Neural cell (in vitro differentiated cells): ENCODE measurements around the gene IL17REL. TPM values are rescaled to one million over a fixed set of nuclear protein-coding genes. Genes with fewer than 3 reads are reported as not detected.

Experiments
- H2AFZ ChIP-seq: fragments of 200-600, 300-800 bp; sonication (generic), shearing (Covaris generic); 2 replicates; pipeline ENCODE4 v1.6.0; 2014; ENCODE audit warnings: low read depth, mild to moderate bottlenecking, antibody characterized with exemption, low read length, moderate library complexity
- H3F3A ChIP-seq: fragments of 200-600 bp; shearing (Covaris generic); 2 replicates; pipeline ENCODE4 v1.6.1; 2016; ENCODE audit warnings: mild to moderate bottlenecking, moderate library complexity, mixed read lengths, antibody characterized with exemption, low read length; ENCODE audit not compliant: insufficient read depth, poor library complexity, severe bottlenecking
- H3K27ac ChIP-seq: fragments of 200-600, 300-800 bp; sonication (generic), shearing (Covaris generic); 2 replicates; pipeline ENCODE4 v1.5.1; 2014; ENCODE audit warnings: mild to moderate bottlenecking, low read length, moderate library complexity
- H3K27me3 ChIP-seq: fragments of 300-800, 200-600 bp; sonication (generic), shearing (Covaris generic); 2 replicates; pipeline ENCODE4 v1.6.0; 2014; ENCODE audit warnings: mild to moderate bottlenecking, low read depth, low read length, moderate library complexity; ENCODE audit not compliant: insufficient read depth
- H3K36me3 ChIP-seq: fragments of 300-800, 200-600 bp; sonication (generic), shearing (Covaris generic); 2 replicates; pipeline ENCODE4 v1.5.1; 2014; ENCODE audit warnings: mild to moderate bottlenecking, antibody characterized with exemption, low read length, moderate library complexity; ENCODE audit not compliant: insufficient read depth
- H3K4me2 ChIP-seq: fragments of 300-800, 200-600 bp; sonication (generic), shearing (Covaris generic); 2 replicates; pipeline ENCODE4 v1.6.0; 2014; ENCODE audit warnings: mild to moderate bottlenecking, low read length
- H3K4me3 ChIP-seq: fragments of 300-800, 200-600 bp; sonication (generic), shearing (Covaris generic); 2 replicates; pipeline ENCODE4 v1.5.1; 2014; ENCODE audit warnings: mild to moderate bottlenecking, low read length, moderate library complexity
- H3K79me2 ChIP-seq: fragments of 200-600 bp; shearing (Covaris generic); replicated peaks from 2 replicates; pipeline ENCODE4 v1.6.0; 2014; ENCODE audit warnings: mild to moderate bottlenecking, low read length, moderate library complexity; ENCODE audit not compliant: insufficient read depth
- H3K9ac ChIP-seq: fragments of 300-800, 200-600 bp; sonication (generic), shearing (Covaris generic); 2 replicates; pipeline ENCODE4 v1.6.1; 2016; ENCODE audit warnings: mild to moderate bottlenecking, low read length, mixed read lengths
- H3K9me2 ChIP-seq: fragments of 200-600 bp; shearing (Covaris generic); 2 replicates; pipeline ENCODE4 v1.6.1; 2016; ENCODE audit warnings: mild to moderate bottlenecking, low read length, mixed read lengths; ENCODE audit not compliant: insufficient read depth
- H3K9me3 ChIP-seq: fragments of 200-600, 300-800 bp; sonication (generic), shearing (Covaris generic); 2 replicates; pipeline ENCODE4 v1.6.1; 2016; ENCODE audit warnings: mild to moderate bottlenecking, mixed run types, low read length, moderate library complexity, mixed read lengths
- H4K20me1 ChIP-seq: fragments of 200-600 bp; shearing (Covaris generic); 2 replicates; pipeline ENCODE4 v1.6.1; 2016; ENCODE audit warnings: mild to moderate bottlenecking, mixed run types; ENCODE audit not compliant: insufficient read depth
- CTCF ChIP-seq: fragments of 450-650 bp; IDR thresholded peaks from 2 replicates; pipeline ENCODE4 v1.5.1; 2014; ENCODE audit warnings: antibody characterized with exemption, mild to moderate bottlenecking, moderate library complexity; ENCODE audit not compliant: poor library complexity, severe bottlenecking
- EP300 ChIP-seq: fragments of 450-650 bp; conservative IDR thresholded peaks from 2 replicates; pipeline ENCODE4 v1.6.1; 2014; ENCODE audit warnings: antibody characterized with exemption, mild to moderate bottlenecking, moderate library complexity; ENCODE audit not compliant: poor library complexity, severe bottlenecking
- EZH2 ChIP-seq: fragments of 200-600, 300-800 bp; shearing (Covaris generic), sonication (generic); IDR thresholded peaks from 2 replicates; pipeline ENCODE4 v1.6.1; 2014; ENCODE audit warnings: antibody characterized with exemption, low read length, borderline replicate concordance, mild to moderate bottlenecking; ENCODE audit not compliant: insufficient read depth, poor library complexity, severe bottlenecking
- MXI1 ChIP-seq: fragments of 450-650 bp; conservative IDR thresholded peaks from 2 replicates; pipeline ENCODE4 v1.6.1; 2014; ENCODE audit warnings: antibody characterized with exemption, mild to moderate bottlenecking; ENCODE audit not compliant: poor library complexity, severe bottlenecking
- POLR2AphosphoS5 ChIP-seq: IDR thresholded peaks from 2 replicates; pipeline ENCODE4 v1.6.1; 2012
- RAD21 ChIP-seq: fragments of 450-650 bp; conservative IDR thresholded peaks from 2 replicates; pipeline ENCODE4 v1.6.1; 2014; ENCODE audit warnings: antibody characterized with exemption, mild to moderate bottlenecking, moderate library complexity
- REST ChIP-seq: IDR thresholded peaks from 2 replicates; pipeline ENCODE4 v1.6.1; 2012; ENCODE audit warnings: borderline replicate concordance
- SMC3 ChIP-seq: fragments of 450-650 bp; conservative IDR thresholded peaks from 2 replicates; pipeline ENCODE4 v1.6.1; 2014; ENCODE audit warnings: antibody characterized with exemption, mild to moderate bottlenecking, moderate library complexity; ENCODE audit not compliant: poor library complexity
- TAF1 ChIP-seq: IDR thresholded peaks from 2 replicates; pipeline ENCODE4 v1.6.1; 2012; ENCODE audit warnings: low read depth
- polyA plus RNA-seq: library from polyadenylated mRNA; depleted of rRNA; stranded (reverse); fragments of >200 nt; gene quantifications from 2 replicates; pipeline ENCODE4 v1.2.3, GENCODE V29; 2014

Gene IL17REL
- polyA plus RNA-seq, 1 donor from 2014 or later = not detected

GRCh38 chr22:50041361-50042065, 28.9 kb upstream of the IL17REL start:
- Histone ChIP-seq H3F3A (no peaks in the 10 kb centered on the region), H3K4me3 (no peak overlapping the region), H3K79me2 (no peaks in the 10 kb centered on the region), H3K9me3 (no peaks in the 10 kb centered on the region), H3K9me2 (no peaks in the 10 kb centered on the region), H2AFZ (no peak overlapping the region), H3K9ac (no peak overlapping the region), H3K4me2 (no peak overlapping the region), H4K20me1 (no peaks in the 10 kb centered on the region), H3K27me3 (no peaks in the 10 kb centered on the region), H3K27ac (no peak overlapping the region), H3K36me3 (no peaks in the 10 kb centered on the region)
- no peak for TF ChIP-seq RAD21

- Histone ChIP-seq H3K36me3 (no peaks in the 10 kb centered on the region), H3K9ac (no peak overlapping the region), H3K9me3 (no peaks in the 10 kb centered on the region), H3K79me2 (no peaks in the 10 kb centered on the region), H4K20me1 (no peaks in the 10 kb centered on the region), H3K4me3 (no peak overlapping the region), H3F3A (no peaks in the 10 kb centered on the region), H3K27me3 (no peaks in the 10 kb centered on the region), H3K4me2 (no peak overlapping the region), H2AFZ (no peak overlapping the region), H3K27ac (no peak overlapping the region), H3K9me2 (no peaks in the 10 kb centered on the region)
- no peak for TF ChIP-seq CTCF
- TF ChIP-seq MXI1 = no peak
- TF ChIP-seq EZH2 = no peak
- TF ChIP-seq TAF1 = no peak
- TF ChIP-seq EP300 = no peak
- TF ChIP-seq REST = no peak
- TF ChIP-seq POLR2AphosphoS5 = no peak
- TF ChIP-seq SMC3 = no peak
- TF ChIP-seq RAD21 = no peak
Measured at GRCh38 chr22:50040717-50041116, 28.2 kb upstream of the IL17REL start.
